SK-N-MC (cell line): ENCODE data around the gene SH3BP5.

Experiments
- EZH2 ChIP-seq: fragments of 200-600 bp; sonication (generic); IDR thresholded peaks from one replicate; pipeline ENCODE4 v1.6.1; 2017; ENCODE audit warnings: antibody characterized with exemption
- FOXP2 ChIP-seq: optimal IDR thresholded peaks from 2 replicates; pipeline ENCODE3; 2011; ENCODE audit warnings: mild to moderate bottlenecking, moderate library complexity; ENCODE audit not compliant: insufficient read depth; ENCODE audit errors: extremely low read length, control extremely low read depth
- POLR2AphosphoS5 ChIP-seq: IDR thresholded peaks from 2 replicates; pipeline ENCODE4 v1.6.1; 2012; ENCODE audit warnings: mild to moderate bottlenecking, low read depth, low read length, borderline replicate concordance

GRCh38 chr3:15329046-15330005 is 3.1 kb downstream of the SH3BP5 start:
- TF ChIP-seq EZH2 (no peak), POLR2AphosphoS5 (no peak), FOXP2 (no peak)
